IMR-90 (cell line): ENCODE results near the gene SIGLEC12. TPM values are rescaled to one million over a fixed set of nuclear protein-coding genes. Genes with fewer than 3 reads are reported as not detected.

Experiments used
- ATAC-seq: fragments of 200-7000 bp; cut with Tn5 transposase; 2 replicates; pipeline ENCODE4 v1.9.1; 2020; ENCODE audit warnings: low read depth, mild to moderate bottlenecking, moderate library complexity
- BruUV-seq: library from RNA; stranded (reverse); fragments of 400-500 nt; replicated peaks from 2 replicates; lab custom pipeline; 2021; lab: Mats Ljungman, UMichigan
- CTCF ChIA-PET: fragments of 300-600 bp; formaldehyde crosslinking; extraction: SDS; loops from one replicate; lab custom pipeline; 2021; ENCODE audit warnings: antibody characterized with exemption; lab: Yijun Ruan, JAX
- POLR2A ChIA-PET: fragments of 300-600 bp; sonication (Branson Sonifier 250); formaldehyde crosslinking; loops from one replicate; lab custom pipeline; 2022; ENCODE audit warnings: antibody characterized with exemption; ENCODE audit not compliant: unreplicated experiment; lab: Charles Lee
- DNase-seq: peaks from one replicate; pipeline ENCODE4 v3.0.0; 2013
- H2AFZ ChIP-seq: replicated peaks from 2 replicates; pipeline ENCODE3; 2013; ENCODE audit warnings: low read length, mild to moderate bottlenecking; ENCODE audit not compliant: poor library complexity
- H2AK5ac ChIP-seq: 2 replicates; pipeline ENCODE4 v1.6.1; 2013; ENCODE audit warnings: low read depth, low read length, inconsistent platforms
- H2AK9ac ChIP-seq: replicated peaks from 2 replicates; pipeline ENCODE3; 2013; ENCODE audit warnings: mild to moderate bottlenecking, low read depth, low read length, moderate library complexity; ENCODE audit not compliant: poor library complexity
- H2BK120ac ChIP-seq: 2 replicates; pipeline ENCODE4 v1.6.1; 2013; ENCODE audit warnings: low read depth, low read length, inconsistent platforms
- H2BK15ac ChIP-seq: 3 replicates; pipeline ENCODE4 v1.6.1; 2013; ENCODE audit warnings: low read depth, low read length, inconsistent platforms
- H2BK20ac ChIP-seq: 2 replicates; pipeline ENCODE4 v1.6.1; 2013; ENCODE audit warnings: low read depth, mild to moderate bottlenecking, inconsistent platforms, low read length, moderate library complexity
- H2BK5ac ChIP-seq: 2 replicates; pipeline ENCODE4 v1.6.1; 2013; ENCODE audit warnings: mild to moderate bottlenecking, low read depth, low read length, inconsistent platforms; ENCODE audit not compliant: poor library complexity, severe bottlenecking
- H3K14ac ChIP-seq: replicated peaks from 2 replicates; pipeline ENCODE4 v1.6.1; 2013; ENCODE audit warnings: low read depth, low read length, inconsistent platforms
- H3K18ac ChIP-seq: 2 replicates; pipeline ENCODE4 v1.6.1; 2013; ENCODE audit warnings: low read depth, low read length, control low read depth
- H3K23ac ChIP-seq: 2 replicates; pipeline ENCODE4 v1.6.1; 2013; ENCODE audit warnings: low read depth, low read length, inconsistent platforms
- H3K27ac ChIP-seq: 2 replicates; pipeline ENCODE4 v1.5.1; 2013; ENCODE audit warnings: mild to moderate bottlenecking, control low read depth, low read length; ENCODE audit not compliant: insufficient read depth
- H3K27me3 ChIP-seq: 2 replicates; pipeline ENCODE4 v1.6.1; 2013; ENCODE audit warnings: low read length; ENCODE audit not compliant: control insufficient read depth, insufficient read depth
- H3K36me3 ChIP-seq: 2 replicates; pipeline ENCODE4 v1.6.1; 2013; ENCODE audit warnings: low read length, mixed read lengths; ENCODE audit not compliant: control insufficient read depth, insufficient read depth
- H3K4ac ChIP-seq: 2 replicates; pipeline ENCODE4 v1.6.1; 2013; ENCODE audit warnings: low read depth, low read length, inconsistent platforms
- H3K4me1 ChIP-seq: 2 replicates; pipeline ENCODE4 v1.6.1; 2013; ENCODE audit warnings: low read length, mixed read lengths; ENCODE audit not compliant: control insufficient read depth, insufficient read depth
- H3K4me2 ChIP-seq: 2 replicates; pipeline ENCODE4 v1.6.1; 2013; ENCODE audit warnings: low read depth, mild to moderate bottlenecking, control low read depth, low read length, moderate library complexity
- H3K4me3 ChIP-seq: 2 replicates; pipeline ENCODE4 v1.5.1; 2013; ENCODE audit warnings: low read depth, mild to moderate bottlenecking, control low read depth, low read length, moderate library complexity; ENCODE audit not compliant: insufficient read depth
- H3K56ac ChIP-seq: 2 replicates; pipeline ENCODE4 v1.6.1; 2013; ENCODE audit warnings: low read length, inconsistent platforms; ENCODE audit not compliant: insufficient read depth; ENCODE audit errors: extremely low read depth
- H3K79me1 ChIP-seq, 2 experiments: 2 replicates each; pipeline ENCODE4 v1.6.1; 2013; ENCODE audit warnings: low read length in 2 of 2, inconsistent platforms in 1 of 2, low read depth in 1 of 2
- H3K9ac ChIP-seq: 2 replicates; pipeline ENCODE4 v1.6.1; 2013; ENCODE audit warnings: low read depth, low read length, control low read depth
- H3K9me1 ChIP-seq: 2 replicates; pipeline ENCODE4 v1.6.1; 2013; ENCODE audit warnings: low read length, inconsistent platforms; ENCODE audit not compliant: insufficient read depth
- H3K9me3 ChIP-seq: 2 replicates; pipeline ENCODE4 v1.6.1; 2013; ENCODE audit warnings: low read length; ENCODE audit not compliant: control insufficient read depth, insufficient read depth
- H4K20me1 ChIP-seq: 2 replicates; pipeline ENCODE4 v1.6.1; 2013; ENCODE audit warnings: low read length, inconsistent platforms; ENCODE audit not compliant: insufficient read depth
- H4K5ac ChIP-seq: 2 replicates; pipeline ENCODE4 v1.6.1; 2013; ENCODE audit warnings: mild to moderate bottlenecking, low read depth, low read length, control low read depth
- H4K8ac ChIP-seq, 2 experiments: 2 replicates each; pipeline ENCODE4 v1.6.1; 2013; ENCODE audit warnings: low read depth in 2 of 2, low read length in 2 of 2, control low read depth in 1 of 2, inconsistent platforms in 1 of 2
- H4K91ac ChIP-seq: 2 replicates; pipeline ENCODE4 v1.6.1; 2013; ENCODE audit warnings: low read depth, low read length, inconsistent platforms; ENCODE audit not compliant: insufficient read depth
- BHLHE40 ChIP-seq: fragments of 150-350 bp; IDR thresholded peaks from 2 replicates; pipeline ENCODE4 v1.6.1; 2016; ENCODE audit warnings: mild to moderate bottlenecking, low read depth, low read length
- CEBPB ChIP-seq: IDR thresholded peaks from 2 replicates; pipeline ENCODE4 v1.6.1; 2012; ENCODE audit warnings: low read depth, low read length, improper control_type of control experiment
- CHD1 ChIP-seq: IDR thresholded peaks from 2 replicates; pipeline ENCODE4 v1.6.1; 2012; ENCODE audit warnings: low read depth, low read length, improper control_type of control experiment
- ELK1 ChIP-seq: fragments of 150-350 bp; IDR thresholded peaks from 2 replicates; pipeline ENCODE4 v1.6.1; 2016; ENCODE audit warnings: low read depth, mild to moderate bottlenecking, low read length, moderate library complexity, borderline replicate concordance
- FOS ChIP-seq: fragments of 150-350 bp; IDR thresholded peaks from 2 replicates; pipeline ENCODE4 v1.6.1; 2016; ENCODE audit warnings: low read depth, low read length
- MAFK ChIP-seq: IDR thresholded peaks from 2 replicates; pipeline ENCODE4 v1.6.1; 2012; ENCODE audit warnings: low read depth, low read length, improper control_type of control experiment
- MAZ ChIP-seq: IDR thresholded peaks from 2 replicates; pipeline ENCODE4 v1.6.1; 2012; ENCODE audit warnings: low read depth, mild to moderate bottlenecking, low read length, improper control_type of control experiment, moderate library complexity, borderline replicate concordance
- MXI1 ChIP-seq: IDR thresholded peaks from 2 replicates; pipeline ENCODE4 v1.6.1; 2012; ENCODE audit warnings: low read depth, mild to moderate bottlenecking, low read length, moderate library complexity, borderline replicate concordance
- NFE2L2 ChIP-seq: fragments of 150-350 bp; IDR thresholded peaks from 2 replicates; pipeline ENCODE4 v1.6.1; 2016; ENCODE audit warnings: low read depth, mild to moderate bottlenecking, low read length
- POLR2A ChIP-seq: IDR thresholded peaks from 2 replicates; pipeline ENCODE4 v1.6.1; 2012; ENCODE audit warnings: mild to moderate bottlenecking, low read depth, low read length
- RAD21 ChIP-seq: IDR thresholded peaks from 2 replicates; pipeline ENCODE4 v1.6.1; 2012; ENCODE audit warnings: low read length, improper control_type of control experiment
- RCOR1 ChIP-seq: IDR thresholded peaks from 2 replicates; pipeline ENCODE4 v1.6.1; 2012; ENCODE audit warnings: mild to moderate bottlenecking, low read length, improper control_type of control experiment; ENCODE audit not compliant: insufficient replicate concordance
- RFX5 ChIP-seq: IDR thresholded peaks from 2 replicates; pipeline ENCODE4 v1.8.0; 2012; ENCODE audit warnings: low read depth, mild to moderate bottlenecking, low read length, moderate library complexity
- SMC3 ChIP-seq: fragments of 150-350 bp; IDR thresholded peaks from 2 replicates; pipeline ENCODE4 v1.6.1; 2016; ENCODE audit warnings: low read depth, mild to moderate bottlenecking, antibody characterized with exemption, low read length, moderate library complexity
- USF2 ChIP-seq: fragments of 150-350 bp; IDR thresholded peaks from 2 replicates; pipeline ENCODE4 v1.6.1; 2017; ENCODE audit warnings: mild to moderate bottlenecking, antibody characterized with exemption, low read length, low read depth
- WGBS, 2 experiments: methylation state at CpG; one replicate each; pipeline versions ENCODE4 v1.1.5 to v1.1.7; 2013; ENCODE audit warnings: missing lambda C conversion rate in 2 of 2; ENCODE audit not compliant: insufficient read length in 1 of 2; ENCODE audit errors: extremely low coverage in 2 of 2; 5-methylcytosine and 5-hydroxymethylcytosine counted together
- dilution Hi-C: fragments of 300-500 bp; cut with HindIII; formaldehyde crosslinking; loops from one replicate; pipeline ENCODE4 v1.14.3; 2018; ENCODE audit warnings: low sequenced_read_pairs; ENCODE audit not compliant: unreplicated experiment
- in situ Hi-C: fragments of 300-500 bp; cut with MboI; formaldehyde crosslinking; loops from 3 replicates; pipeline ENCODE4 v1.14.3; 2019; ENCODE audit warnings: low sequenced_read_pairs, inconsistent platforms, mixed read lengths
- intact Hi-C: fragments of 100-400 bp; cut with micrococcal nuclease; formaldehyde crosslinking; loops from 2 replicates; pipeline ENCODE4 v1.10.0; 2022
- polyA plus RNA-seq, 3 experiments: library from polyadenylated mRNA; depleted of rRNA; stranded (reverse); fragments of >200 nt; gene quantifications; 2 replicates each; pipeline ENCODE4 v1.2.3, GENCODE V29; 2012; ENCODE audit warnings: low replicate concordance in 1 of 3
- total RNA-seq: library from RNA; depleted of rRNA; stranded (reverse); fragments of >200 nt; gene quantifications from 2 replicates; pipeline ENCODE4 v1.2.3, GENCODE V29; 2012
- TF ChIP-seq, protein P1 (sequence below): conservative IDR thresholded peaks from 2 replicates; pipeline ENCODE4 v1.5.1; 2012; ENCODE audit warnings: mild to moderate bottlenecking, low read depth, low read length, improper control_type of control experiment

SIGLEC12 gene
- total and polyA plus RNA-seq, 2 of the 4 experiments (the other 2 are of a cell fraction): not detected

- H3K27me3 ChIP-seq: no peaks in the 10 kb centered on the region
- H4K5ac ChIP-seq: no peak overlapping the region
- H2AK5ac ChIP-seq: no peak overlapping the region
- no peak overlapping the region for H2AK9ac ChIP-seq
- no peak for DNase-seq
- no peaks in the 10 kb centered on the region for H3K9me3 ChIP-seq
- H3K36me3 ChIP-seq: no peaks in the 10 kb centered on the region
- 33% methylated on average over 1 of the region's 5 CpGs; no CpG with 5 or more reads in 1 of the 2 experiments for WGBS, 2 experiments
- ChIA-PET CTCF (no interaction called here), POLR2A (no interaction called here)
- no peak overlapping the region for H4K91ac ChIP-seq
- no peak overlapping the region for H2BK20ac ChIP-seq
- H3K79me1 ChIP-seq: no peaks in the 10 kb centered on the region
- dilution Hi-C loops (no loop called here), intact Hi-C loops (no loop called here), in situ Hi-C loops (no loop called here)
- H3K4me1 ChIP-seq: no peaks in the 10 kb centered on the region
- no peak overlapping the region for H3K14ac ChIP-seq
- H2BK5ac ChIP-seq: no peak overlapping the region
- H3K56ac ChIP-seq: no peak overlapping the region
- ATAC-seq: no peak
- no peak overlapping the region for H3K9ac ChIP-seq
- H4K20me1 ChIP-seq: no peaks in the 10 kb centered on the region
- H3K23ac ChIP-seq: no peak overlapping the region
- no peaks in the 10 kb centered on the region for H3K9me1 ChIP-seq
- TF ChIP-seq RAD21 (no peak), FOS (no peak), POLR2A (no peak), USF2 (no peak), ELK1 (no peak), CEBPB (no peak), RCOR1 (no peak), MAFK (no peak), RFX5 (no peak), BHLHE40 (no peak), MAZ (no peak), NFE2L2 (no peak), SMC3 (no peak), CHD1 (no peak), MXI1 (no peak)
- TF ChIP-seq, protein P1, sequence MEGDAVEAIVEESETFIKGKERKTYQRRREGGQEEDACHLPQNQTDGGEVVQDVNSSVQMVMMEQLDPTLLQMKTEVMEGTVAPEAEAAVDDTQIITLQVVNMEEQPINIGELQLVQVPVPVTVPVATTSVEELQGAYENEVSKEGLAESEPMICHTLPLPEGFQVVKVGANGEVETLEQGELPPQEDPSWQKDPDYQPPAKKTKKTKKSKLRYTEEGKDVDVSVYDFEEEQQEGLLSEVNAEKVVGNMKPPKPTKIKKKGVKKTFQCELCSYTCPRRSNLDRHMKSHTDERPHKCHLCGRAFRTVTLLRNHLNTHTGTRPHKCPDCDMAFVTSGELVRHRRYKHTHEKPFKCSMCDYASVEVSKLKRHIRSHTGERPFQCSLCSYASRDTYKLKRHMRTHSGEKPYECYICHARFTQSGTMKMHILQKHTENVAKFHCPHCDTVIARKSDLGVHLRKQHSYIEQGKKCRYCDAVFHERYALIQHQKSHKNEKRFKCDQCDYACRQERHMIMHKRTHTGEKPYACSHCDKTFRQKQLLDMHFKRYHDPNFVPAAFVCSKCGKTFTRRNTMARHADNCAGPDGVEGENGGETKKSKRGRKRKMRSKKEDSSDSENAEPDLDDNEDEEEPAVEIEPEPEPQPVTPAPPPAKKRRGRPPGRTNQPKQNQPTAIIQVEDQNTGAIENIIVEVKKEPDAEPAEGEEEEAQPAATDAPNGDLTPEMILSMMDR: no peak
- no TSS peak for BruUV-seq
- H3K27ac ChIP-seq: no peak overlapping the region
- H3K18ac ChIP-seq: no peak overlapping the region
- H3K4me2 ChIP-seq: no peak overlapping the region
- no peak overlapping the region for H3K4ac ChIP-seq
- no peak overlapping the region for H2BK15ac ChIP-seq
- no peak overlapping the region for H4K8ac ChIP-seq
- no peak overlapping the region for H2AFZ ChIP-seq
- H3K4me3 ChIP-seq: no peak overlapping the region
- H2BK120ac ChIP-seq: no peak overlapping the region
Measured at GRCh38 chr19:51542699-51543098, 41.1 kb upstream of the SIGLEC12 start.
